Measurements from ENCODE around the gene ZNF22.
"Not testable (repeated sequence)": the region's sequence is repeated elsewhere in the genome, so short reads cannot be mapped to it uniquely, and the experiment has no call there.

The ZNF22 gene

DNA sequence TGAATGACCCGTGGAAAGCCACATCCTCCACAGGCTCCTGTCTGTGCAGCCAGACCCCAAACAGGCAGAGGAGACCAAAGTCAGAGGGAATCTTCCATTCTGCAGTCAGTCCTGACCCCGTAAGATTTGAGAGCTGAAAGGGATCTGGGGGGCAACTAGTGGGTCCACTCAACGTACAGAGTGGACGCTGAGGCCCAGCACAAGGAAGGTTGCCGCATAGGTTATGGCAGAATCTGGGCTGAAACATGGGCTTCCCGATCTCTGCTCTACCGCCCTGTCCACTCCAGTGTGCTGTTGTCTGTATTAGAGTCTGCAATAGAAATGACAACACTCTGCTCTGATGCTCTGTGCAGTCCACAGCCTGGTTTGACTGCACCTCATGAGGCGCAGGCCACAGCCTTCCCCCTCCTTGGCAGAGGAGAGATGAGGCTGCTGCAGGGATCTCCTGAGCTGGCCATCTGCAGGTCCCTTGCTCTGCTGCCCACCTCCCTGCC lies 7.9 kb upstream of the ZNF22 start:
- no peak for DNase-seq

DNA sequence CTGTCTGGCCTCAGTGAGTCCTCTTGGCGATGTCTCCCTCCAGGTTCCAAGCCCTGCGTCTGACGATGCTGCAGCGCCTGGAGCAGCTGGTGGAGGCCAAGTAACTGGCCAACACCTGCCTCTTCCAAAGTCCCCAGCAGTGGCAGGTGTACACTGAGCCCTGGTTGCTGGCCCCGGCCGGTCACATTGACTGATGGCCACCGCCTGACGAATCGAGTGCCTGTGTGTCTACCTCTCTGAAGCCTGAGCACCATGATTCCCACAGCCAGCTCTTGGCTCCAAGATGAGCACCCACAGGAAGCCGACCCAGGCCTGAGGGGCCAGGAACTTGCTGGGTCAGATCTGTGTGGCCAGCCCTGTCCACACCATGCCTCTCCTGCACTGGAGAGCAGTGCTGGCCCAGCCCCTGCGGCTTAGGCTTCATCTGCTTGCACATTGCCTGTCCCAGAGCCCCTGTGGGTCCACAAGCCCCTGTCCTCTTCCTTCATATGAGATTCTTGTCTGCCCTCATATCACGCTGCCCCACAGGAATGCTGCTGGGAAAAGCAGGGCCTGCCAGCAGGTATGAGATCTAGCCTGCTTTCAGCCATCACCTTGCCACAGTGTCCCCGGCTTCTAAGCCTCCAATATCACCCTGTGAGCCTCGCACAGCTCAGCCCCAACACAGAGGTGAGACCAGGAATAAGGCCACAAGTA lies 7.3 kb upstream of the ZNF22 start:
- no peak for DNase-seq

- no peak for DNase-seq
Measured at GRCh38 chr10:44993922-44994751, 6.6 kb upstream of the ZNF22 start.

DNA sequence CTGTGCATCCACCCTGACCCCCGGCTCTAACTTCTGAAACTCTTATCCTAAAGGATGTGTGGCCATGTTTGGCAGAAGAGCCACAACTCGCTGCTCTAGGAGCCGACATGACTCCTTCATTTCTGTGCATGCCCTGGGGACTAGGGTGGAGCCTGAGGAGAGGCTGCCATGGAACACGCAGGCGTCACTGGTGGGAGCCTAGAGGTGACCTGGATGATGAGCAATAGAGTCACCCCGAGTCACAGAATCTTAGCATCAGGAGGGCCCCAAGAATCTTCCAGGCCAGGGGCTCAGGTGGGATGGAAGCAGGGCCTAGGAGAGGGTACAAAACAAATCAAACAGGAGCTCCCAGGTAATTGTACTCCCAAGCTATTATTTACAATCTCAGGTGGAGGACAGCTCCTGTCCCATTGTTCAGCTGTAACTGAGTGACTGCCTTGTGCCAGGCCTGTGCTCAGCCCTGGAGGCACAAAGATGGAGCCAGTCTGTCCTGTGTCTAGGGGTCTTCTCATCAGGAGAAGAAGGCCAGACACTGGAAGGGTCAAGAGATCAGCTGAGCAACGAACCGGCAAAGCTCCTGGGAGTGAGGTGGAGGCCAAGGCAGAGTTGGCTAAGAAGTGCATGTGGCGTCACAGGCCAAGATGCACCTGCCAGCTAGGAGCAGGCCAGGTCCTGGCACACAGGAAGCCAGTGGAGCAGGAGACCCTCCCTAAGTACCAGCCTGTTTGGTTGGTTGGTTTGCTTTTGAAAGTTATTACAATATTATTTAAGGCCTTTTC lies 5.8 kb upstream of the ZNF22 start:
- no peak for DNase-seq

GRCh38 chr10:44995581-44995913 lies 5.2 kb upstream of the ZNF22 start:
- DNase-seq = no peak

GRCh38 chr10:44995914-44996669 lies 4.6 kb upstream of the ZNF22 start:
- no peak for DNase-seq

DNA sequence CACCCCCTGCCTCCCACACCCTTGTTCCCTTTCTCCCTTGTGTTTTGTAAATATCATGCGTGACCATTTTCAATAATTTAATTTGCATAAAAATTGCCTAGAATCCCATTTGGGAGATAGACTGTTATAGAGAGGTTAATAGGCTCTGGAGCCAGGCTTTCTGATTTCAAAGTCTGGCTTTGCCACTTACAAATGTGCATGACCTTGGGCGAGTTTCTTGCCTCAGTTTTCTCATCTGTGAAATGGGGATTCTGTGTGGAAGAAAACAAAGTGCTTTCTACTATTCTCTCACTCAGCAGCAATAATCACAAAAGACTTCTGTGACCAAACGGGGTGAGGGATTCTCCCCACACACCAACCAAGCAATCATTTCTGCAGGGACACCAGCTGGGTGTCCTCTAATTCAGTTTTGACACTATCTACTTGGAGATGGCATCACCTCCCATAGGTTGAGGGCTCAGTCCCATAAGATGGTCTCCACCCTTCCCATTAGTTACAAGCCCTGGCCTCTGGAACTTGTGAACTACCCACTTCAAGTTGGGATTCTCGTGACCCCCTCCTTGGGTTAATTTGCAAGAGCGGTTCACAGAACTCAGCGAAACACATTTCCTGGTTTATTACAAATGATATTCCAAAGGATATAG lies 3.5 kb upstream of the ZNF22 start:
- no peak for DNase-seq

DNA sequence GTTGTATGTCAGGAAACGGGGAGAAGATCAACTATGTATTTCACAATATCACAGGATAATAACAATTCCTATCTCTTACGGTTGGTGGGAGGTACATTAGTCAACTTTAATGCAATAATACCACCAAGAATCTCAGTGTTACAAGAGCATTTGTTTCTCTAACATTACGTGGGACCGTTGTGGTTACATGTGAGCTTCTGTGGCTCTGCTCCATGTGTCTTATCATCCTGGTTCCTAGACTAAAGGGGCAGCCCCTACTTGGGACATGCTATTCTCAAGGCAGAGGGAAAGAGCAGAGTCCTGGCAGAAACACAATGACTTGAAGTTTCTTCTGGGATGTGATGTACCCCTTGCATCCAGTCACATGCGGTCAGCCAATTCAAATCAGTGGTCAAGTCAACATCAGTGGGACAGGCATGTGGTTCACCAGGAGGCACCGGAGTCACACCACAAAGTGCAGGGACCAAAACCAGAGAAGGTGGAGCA lies 2.5 kb upstream of the ZNF22 start:
- DNase-seq = no peak

- no peak for DNase-seq
Measured at GRCh38 chr10:45000138-45000751, 478 bp upstream of the ZNF22 start.

DNA sequence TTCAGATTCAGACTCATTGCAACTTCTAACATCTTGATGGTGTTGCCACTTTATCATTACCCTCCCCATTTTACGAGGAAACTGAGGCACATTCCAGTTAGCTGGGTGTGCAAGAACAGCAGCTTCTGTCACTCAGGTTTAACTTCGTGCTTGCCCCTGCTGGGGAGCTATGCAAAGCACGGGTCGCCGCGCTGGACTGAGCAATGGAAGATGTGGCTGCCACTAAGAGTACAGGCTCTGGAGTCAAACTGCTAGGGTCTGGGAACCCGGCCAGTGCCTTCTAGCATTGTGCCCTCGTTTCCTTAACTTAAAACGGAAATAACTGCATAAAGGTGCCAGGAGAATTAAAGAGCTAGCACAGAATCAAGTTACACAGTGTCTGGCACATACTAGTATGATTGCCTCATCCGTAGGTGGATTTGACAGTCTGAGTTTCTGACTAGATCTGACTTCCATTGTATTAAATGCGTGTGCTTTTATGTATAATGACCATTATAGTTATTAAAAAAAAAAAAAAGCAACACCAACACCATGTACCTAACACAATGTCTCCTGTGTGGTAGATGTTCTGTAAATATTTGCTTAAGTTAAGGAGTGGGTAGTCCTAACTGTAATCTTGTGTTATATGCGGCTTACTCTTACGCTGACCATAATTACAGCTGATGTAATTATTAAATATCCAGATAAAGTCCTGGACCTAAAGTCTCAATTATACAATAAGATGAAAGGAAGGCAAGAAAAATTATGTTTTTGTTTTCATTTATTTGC lies 842 bp downstream of the ZNF22 start:
- DNase-seq = peak; percentile 36

- no peak for DNase-seq
Measured at GRCh38 chr10:45003432-45004000, 2.8 kb downstream of the ZNF22 start.

GRCh38 chr10:45004661-45005060 lies 3.9 kb downstream of the ZNF22 start:
- DNase-seq = no peak

GRCh38 chr10:45005284-45005683 lies 4.6 kb downstream of the ZNF22 start:
- no peak for DNase-seq

GRCh38 chr10:45006276-45007030 lies 5.7 kb downstream of the ZNF22 start:
- no peak for DNase-seq

DNA sequence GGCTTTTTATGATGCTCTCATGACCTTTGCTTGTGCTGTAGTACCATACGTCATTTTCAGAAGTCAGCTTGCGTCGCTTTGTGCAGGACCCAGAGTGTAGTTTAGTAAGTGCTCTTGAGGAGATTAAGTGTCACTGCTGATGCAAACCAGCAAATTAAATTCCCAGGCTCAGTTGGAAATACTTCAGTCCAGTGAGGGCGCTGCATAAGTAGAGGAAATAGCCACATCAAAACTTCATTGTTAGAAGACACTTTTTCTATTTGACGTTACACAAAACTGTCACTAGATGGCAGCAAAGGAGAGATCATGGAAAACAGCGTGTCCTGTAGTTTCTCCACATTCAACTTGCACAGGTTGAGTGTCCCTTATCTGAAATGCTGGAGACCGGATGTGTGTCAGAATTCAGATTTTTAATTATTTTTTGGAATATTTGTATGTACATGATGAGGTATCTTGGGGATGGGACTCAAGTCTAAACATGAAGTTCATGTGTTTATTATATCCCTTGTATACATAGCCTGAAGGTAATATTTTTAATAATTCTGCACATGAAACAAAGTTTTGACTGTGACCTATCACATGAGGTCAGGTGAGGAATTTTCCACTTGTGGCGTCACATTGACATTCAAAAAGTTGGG lies 7.9 kb downstream of the ZNF22 start:
- no peak for DNase-seq

GRCh38 chr10:45014557-45014956 lies 13.8 kb downstream of the ZNF22 start:
- not testable (repeated sequence) for DNase-seq

GRCh38 chr10:45015590-45015989 lies 14.9 kb downstream of the ZNF22 start:
- DNase-seq = no peak

DNA sequence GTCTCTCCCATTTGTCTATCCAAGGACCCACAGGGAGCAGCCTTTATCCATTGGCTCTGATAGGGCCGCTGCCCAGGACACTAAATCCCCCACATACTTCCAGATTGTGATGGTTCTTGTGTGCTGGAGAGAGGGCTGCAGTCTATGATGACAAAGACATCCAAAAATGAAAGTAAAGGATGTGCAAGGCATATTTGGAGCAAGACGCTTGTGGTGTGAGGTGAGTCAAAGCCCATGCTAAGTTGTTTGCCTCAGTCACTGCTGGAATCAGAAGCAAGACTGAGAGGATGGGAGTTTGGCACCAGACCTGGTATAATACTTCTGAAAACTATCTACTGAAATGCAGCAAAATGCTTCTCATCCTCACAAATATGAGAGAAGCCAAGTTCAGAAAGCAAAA lies 22.7 kb downstream of the ZNF22 start:
- no peak for DNase-seq

- no peak for DNase-seq
Measured at GRCh38 chr10:45034301-45034700, 33.6 kb downstream of the ZNF22 start.

All from stimulated activated CD4-positive, alpha-beta T cell treated with anti-CD3 and anti-CD28 coated beads, Interleukin-12 subunit alpha, Interleukin-12 subunit beta, amount 100 ng/mL, for 4 hours (primary cell).